Measurements from ENCODE around the gene CNTRL. TPM values are rescaled to one million over a fixed set of nuclear protein-coding genes. Genes with fewer than 3 reads are reported as not detected.
A peak's percentile ranks its signal among the peaks of the same experiment; 100 is the strongest.

The CNTRL gene
- total and polyA plus RNA-seq, 2 experiments from 2014 or later: 3.4 to 7.9 TPM

DNA sequence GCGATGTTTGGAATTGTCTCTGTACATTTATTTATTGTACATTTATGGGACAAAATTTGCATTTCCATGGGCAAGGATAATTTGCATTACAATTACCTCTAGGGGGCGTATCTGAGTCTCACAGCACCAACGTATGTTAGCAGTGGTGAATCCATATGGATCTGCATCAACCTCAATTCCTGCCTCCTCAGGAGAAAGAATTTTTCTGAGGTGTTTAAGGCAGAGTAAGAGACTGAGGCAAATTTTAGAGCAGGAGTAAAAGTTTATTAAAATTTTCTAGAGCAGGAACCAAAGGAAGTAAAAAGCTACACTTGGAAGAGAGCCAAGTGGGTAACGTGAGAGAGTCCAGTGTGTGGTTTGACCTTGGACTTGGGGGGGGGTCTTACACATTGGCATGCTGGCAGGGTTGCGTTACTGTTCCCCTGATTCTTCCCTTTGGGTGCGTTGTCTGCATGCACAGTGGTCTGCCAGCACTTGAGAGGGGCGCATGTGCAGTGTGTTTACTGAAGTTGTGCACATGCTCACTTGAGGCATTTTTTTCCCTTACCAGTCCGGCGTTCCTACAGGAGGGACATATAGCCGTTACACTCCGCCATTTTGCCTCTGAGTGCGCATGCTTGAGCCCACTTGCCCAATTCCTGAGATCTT is 147.9 kb downstream of the CNTRL start:
- Histone ChIP-seq H3K27me3 (no peaks in the 10 kb centered on the region), H3K9me2 (replicated peaks; ENCODE audit: insufficient read depth) (no peaks in the 10 kb centered on the region), H3K27ac (no peak overlapping the region), H3K79me2 (no peaks in the 10 kb centered on the region), H4K20me1 (ENCODE audit: insufficient read depth, poor library complexity, severe bottlenecking) (no peaks in the 10 kb centered on the region), H3K36me3 (replicated peaks; ENCODE audit: insufficient read depth, low read depth) (no peaks in the 10 kb centered on the region), H2AFZ (no peak overlapping the region), H3K4me1 (ENCODE audit: insufficient read depth) (no peaks in the 10 kb centered on the region), H3K4me2 (no peak overlapping the region), H3K4me3 (no peak overlapping the region), H3K9me3 (ENCODE audit: low read depth) (no peaks in the 10 kb centered on the region)
- DNase-seq (ENCODE audit: low spot score): peak; percentile 53
- 74% methylated on average over 12 of the region's 12 CpGs for whole genome bisulfite sequencing (ENCODE audit: low lambda C conversion rate, missing lambda C conversion rate)
- TF ChIP-seq, protein P1, sequence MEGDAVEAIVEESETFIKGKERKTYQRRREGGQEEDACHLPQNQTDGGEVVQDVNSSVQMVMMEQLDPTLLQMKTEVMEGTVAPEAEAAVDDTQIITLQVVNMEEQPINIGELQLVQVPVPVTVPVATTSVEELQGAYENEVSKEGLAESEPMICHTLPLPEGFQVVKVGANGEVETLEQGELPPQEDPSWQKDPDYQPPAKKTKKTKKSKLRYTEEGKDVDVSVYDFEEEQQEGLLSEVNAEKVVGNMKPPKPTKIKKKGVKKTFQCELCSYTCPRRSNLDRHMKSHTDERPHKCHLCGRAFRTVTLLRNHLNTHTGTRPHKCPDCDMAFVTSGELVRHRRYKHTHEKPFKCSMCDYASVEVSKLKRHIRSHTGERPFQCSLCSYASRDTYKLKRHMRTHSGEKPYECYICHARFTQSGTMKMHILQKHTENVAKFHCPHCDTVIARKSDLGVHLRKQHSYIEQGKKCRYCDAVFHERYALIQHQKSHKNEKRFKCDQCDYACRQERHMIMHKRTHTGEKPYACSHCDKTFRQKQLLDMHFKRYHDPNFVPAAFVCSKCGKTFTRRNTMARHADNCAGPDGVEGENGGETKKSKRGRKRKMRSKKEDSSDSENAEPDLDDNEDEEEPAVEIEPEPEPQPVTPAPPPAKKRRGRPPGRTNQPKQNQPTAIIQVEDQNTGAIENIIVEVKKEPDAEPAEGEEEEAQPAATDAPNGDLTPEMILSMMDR (IDR thresholded peaks at IDR 0.05; ENCODE audit: poor library complexity): peak; percentile 58
- TF ChIP-seq EZH2phosphoT487 (IDR thresholded peaks at IDR 0.05; ENCODE audit: low read depth, severe bottlenecking, unreplicated experiment): no peak

DNA sequence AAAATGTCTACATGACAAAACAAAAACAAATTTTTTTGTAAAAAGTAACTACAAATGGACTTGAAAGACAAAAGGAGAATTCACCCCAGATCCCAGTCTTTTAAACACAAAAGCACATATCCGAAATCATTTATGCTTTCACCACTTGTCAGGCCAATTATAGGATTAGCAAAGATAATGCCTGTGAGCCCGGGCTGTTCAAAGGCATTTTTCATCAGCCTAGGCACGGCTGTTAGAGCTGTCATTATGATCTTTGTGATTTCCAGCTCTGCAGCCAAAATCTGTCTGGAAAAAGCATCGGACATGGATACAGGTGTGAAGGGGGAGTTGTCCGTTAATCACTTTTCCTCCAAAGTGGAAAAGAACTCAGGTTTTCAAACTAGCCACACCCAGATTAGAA is 150.5 kb downstream of the CNTRL start:
- H3K4me3 ChIP-seq: no peak overlapping the region
- no peaks in the 10 kb centered on the region for H3K9me3 ChIP-seq (ENCODE audit: low read depth)
- H3K79me2 ChIP-seq: no peaks in the 10 kb centered on the region
- H3K9me2 ChIP-seq (replicated peaks; ENCODE audit: insufficient read depth): no peaks in the 10 kb centered on the region
- H3K27ac ChIP-seq: no peak overlapping the region
- 34% methylated on average over 5 of the region's 5 CpGs for WGBS (ENCODE audit: low lambda C conversion rate, missing lambda C conversion rate)
- no peak overlapping the region for H2AFZ ChIP-seq
- no peaks in the 10 kb centered on the region for H3K27me3 ChIP-seq
- H3K4me2 ChIP-seq: no peak overlapping the region
- no peak for DNase-seq (ENCODE audit: low spot score)
- no peaks in the 10 kb centered on the region for H4K20me1 ChIP-seq (ENCODE audit: insufficient read depth, poor library complexity, severe bottlenecking)
- TF ChIP-seq EZH2phosphoT487 (IDR thresholded peaks at IDR 0.05; ENCODE audit: low read depth, severe bottlenecking, unreplicated experiment) (no peak), EZH2 (IDR thresholded peaks at IDR 0.05; ENCODE audit: borderline replicate concordance) (no peak)
- TF ChIP-seq, protein P1 (IDR thresholded peaks at IDR 0.05; ENCODE audit: poor library complexity): no peak
- H3K36me3 ChIP-seq (replicated peaks; ENCODE audit: insufficient read depth, low read depth): no peaks in the 10 kb centered on the region
- H3K4me1 ChIP-seq (ENCODE audit: insufficient read depth): no peaks in the 10 kb centered on the region

DNA sequence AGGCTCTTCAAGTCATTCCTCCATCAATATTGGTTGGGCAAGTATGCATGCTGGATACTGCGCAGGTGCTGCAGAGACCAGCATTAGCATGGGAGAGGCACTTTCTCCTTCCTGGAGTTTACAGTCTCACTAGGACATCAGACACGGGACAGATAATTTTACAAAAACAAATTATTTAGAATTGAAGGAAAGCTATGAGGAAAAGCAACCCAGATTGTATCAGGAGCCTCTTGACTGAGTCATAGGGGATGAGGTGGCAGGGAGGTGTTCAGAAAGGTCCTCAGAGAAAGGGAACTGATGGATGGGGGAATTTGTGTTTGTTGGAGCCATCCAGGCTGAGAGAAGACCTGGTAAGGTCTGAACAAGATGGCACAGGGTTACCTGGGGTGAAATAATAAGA is 151.4 kb downstream of the CNTRL start:
- Histone ChIP-seq H3K9me2 (replicated peaks; ENCODE audit: insufficient read depth) (no peaks in the 10 kb centered on the region), H3K79me2 (no peaks in the 10 kb centered on the region), H3K27ac (no peak overlapping the region), H3K27me3 (no peaks in the 10 kb centered on the region), H3K9me3 (ENCODE audit: low read depth) (no peaks in the 10 kb centered on the region), H2AFZ (no peak overlapping the region), H3K4me3 (no peak overlapping the region), H4K20me1 (ENCODE audit: insufficient read depth, poor library complexity, severe bottlenecking) (no peaks in the 10 kb centered on the region), H3K4me1 (ENCODE audit: insufficient read depth) (no peaks in the 10 kb centered on the region), H3K36me3 (replicated peaks; ENCODE audit: insufficient read depth, low read depth) (no peaks in the 10 kb centered on the region), H3K4me2 (no peak overlapping the region)
- no peak for DNase-seq (ENCODE audit: low spot score)
- WGBS (ENCODE audit: low lambda C conversion rate, missing lambda C conversion rate): 87% methylated on average over 2 of the region's 2 CpGs
- TF ChIP-seq EZH2phosphoT487 (IDR thresholded peaks at IDR 0.05; ENCODE audit: low read depth, severe bottlenecking, unreplicated experiment) (no peak), EZH2 (IDR thresholded peaks at IDR 0.05; ENCODE audit: borderline replicate concordance) (no peak)
- TF ChIP-seq, protein P1 (IDR thresholded peaks at IDR 0.05; ENCODE audit: poor library complexity): no peak

Small RNA genes lying within 50 kb of the gene (small RNA-seq; reads per million reads assigned to genes)
- gene RN7SL181P: not detected

Other genes with a start within 250 kb of the CNTRL start
- 13.3 and 14.7 TPM in 2 replicates for gene PSMD5, start 232.0 kb upstream of the CNTRL start, total RNA-seq
- gene PSMD5, start 232.0 kb upstream of the CNTRL start, polyA plus RNA-seq: 10.4 and 12.1 TPM in 2 replicates
- 33.7 and 34.8 TPM in 2 replicates for gene PHF19, start 197.8 kb upstream of the CNTRL start, total RNA-seq
- gene PHF19, start 197.8 kb upstream of the CNTRL start, polyA plus RNA-seq: 25.4 and 30.9 TPM in 2 replicates
- 4.0 and 5.4 TPM in 2 replicates for gene TRAF1, start 148.2 kb upstream of the CNTRL start, total RNA-seq
- gene TRAF1, start 148.2 kb upstream of the CNTRL start, polyA plus RNA-seq: 2.2 and 3.3 TPM in 2 replicates
- gene C5, start 24.7 kb upstream of the CNTRL start, total RNA-seq: 50.3 and 55.4 TPM in 2 replicates
- gene C5, start 24.7 kb upstream of the CNTRL start, polyA plus RNA-seq: 9.4 and 13.8 TPM in 2 replicates
- 58.7 and 59.0 TPM in 2 replicates for gene RAB14, start 126.9 kb downstream of the CNTRL start, total RNA-seq
- 54.8 and 61.9 TPM in 2 replicates for gene RAB14, start 126.9 kb downstream of the CNTRL start, polyA plus RNA-seq
- gene GSN, start 193.2 kb downstream of the CNTRL start, total RNA-seq: 369 and 396 TPM in 2 replicates
- 321 and 404 TPM in 2 replicates for gene GSN, start 193.2 kb downstream of the CNTRL start, polyA plus RNA-seq

All from hepatocyte (in vitro differentiated cells).